GM18873 (cell line): ENCODE measurements around the gene MGMT.

Source experiments
- ATAC-seq: cut with Tn5 transposase; IDR thresholded peaks from one replicate; pipeline ENCODE4 v1.9.1; 2021; ENCODE audit warnings: mild to moderate bottlenecking, moderate library complexity, moderate number of reproducible peaks; ENCODE audit not compliant: unreplicated experiment, low FRiP score

The MGMT gene

GRCh38 chr10:129718548-129719414 is 251.7 kb downstream of the MGMT start:
- ATAC-seq: no peak

- no peak for ATAC-seq
Measured at GRCh38 chr10:129719415-129719739, 252.3 kb downstream of the MGMT start.

DNA sequence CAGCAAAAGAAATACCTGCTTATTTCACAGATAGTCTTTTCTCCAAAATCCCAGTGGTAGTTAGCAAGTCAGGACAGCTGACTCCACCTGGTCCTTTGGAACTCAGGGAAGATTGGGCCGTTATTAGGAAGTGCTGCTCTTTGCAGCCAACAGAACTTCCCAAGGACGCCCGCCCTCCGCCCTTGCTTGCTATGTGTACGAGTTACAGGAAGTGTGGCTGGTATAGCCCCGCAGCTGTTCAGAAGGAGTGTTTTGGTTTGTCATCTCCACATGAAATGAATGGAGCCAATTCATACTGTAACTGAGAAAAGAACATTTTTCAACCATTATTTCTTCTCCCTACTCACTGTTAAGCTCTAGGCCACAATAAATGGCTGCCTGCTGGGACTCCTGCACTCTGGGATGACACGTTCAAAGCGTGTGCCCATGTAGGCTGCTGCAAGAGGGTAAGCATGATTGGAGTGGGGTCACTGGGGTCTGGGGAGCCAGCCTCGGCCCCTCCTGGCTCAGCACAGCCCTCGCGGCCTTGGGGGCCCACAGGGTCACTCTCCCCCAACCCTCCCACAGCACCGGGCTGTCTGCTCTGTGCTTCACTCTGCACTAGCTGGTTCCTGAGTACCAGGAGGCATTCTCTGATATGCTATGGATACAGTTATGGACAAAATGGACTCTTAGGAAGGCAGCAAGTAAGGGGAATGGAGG is 253.0 kb downstream of the MGMT start:
- ATAC-seq: no peak

GRCh38 chr10:129725011-129725410 is 258.0 kb downstream of the MGMT start:
- no peak for ATAC-seq

- ATAC-seq: no peak
Measured at GRCh38 chr10:129725482-129725881, 258.4 kb downstream of the MGMT start.

- ATAC-seq: no peak
Measured at GRCh38 chr10:129725890-129726631, 259.0 kb downstream of the MGMT start.

DNA sequence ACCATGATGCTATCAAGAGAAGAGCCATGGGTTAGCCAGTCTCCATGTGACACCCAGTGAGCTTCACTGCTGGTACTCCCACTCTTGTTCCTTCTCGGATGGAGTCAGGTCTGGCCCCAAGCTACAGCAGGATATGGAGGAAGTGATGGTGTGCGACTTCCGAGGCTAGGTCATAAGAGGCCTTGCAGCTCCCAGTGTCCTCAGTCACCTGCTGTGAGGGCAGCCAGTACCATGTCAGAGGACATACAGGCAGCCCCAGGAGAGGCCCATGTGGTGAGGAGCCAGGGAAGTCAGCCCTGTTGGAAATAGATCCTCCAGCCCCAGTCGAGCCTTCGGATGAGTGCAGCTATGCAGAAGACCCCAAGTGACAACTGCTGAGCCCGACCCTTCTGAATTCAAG is 260.0 kb downstream of the MGMT start:
- ATAC-seq: no peak

DNA sequence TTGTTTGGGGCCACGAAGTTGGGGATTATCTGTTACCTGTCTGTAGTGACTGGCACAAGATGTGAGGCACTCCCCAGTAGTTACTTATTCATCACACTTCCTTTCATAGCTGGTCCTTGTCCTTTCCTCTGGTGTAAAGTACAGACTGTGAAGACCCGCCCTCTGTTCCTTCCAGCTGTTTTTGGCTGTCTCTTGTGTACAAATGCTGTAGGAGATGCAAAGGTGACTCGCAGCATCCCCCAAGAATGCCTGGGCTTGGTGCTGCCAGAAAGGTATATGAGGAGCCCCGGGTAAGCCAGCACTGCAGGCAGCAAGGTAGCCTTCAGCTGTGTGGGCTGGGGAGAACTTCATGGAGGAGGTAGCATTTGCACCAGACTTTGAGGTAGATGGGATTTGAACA is 260.5 kb downstream of the MGMT start:
- no peak for ATAC-seq

DNA sequence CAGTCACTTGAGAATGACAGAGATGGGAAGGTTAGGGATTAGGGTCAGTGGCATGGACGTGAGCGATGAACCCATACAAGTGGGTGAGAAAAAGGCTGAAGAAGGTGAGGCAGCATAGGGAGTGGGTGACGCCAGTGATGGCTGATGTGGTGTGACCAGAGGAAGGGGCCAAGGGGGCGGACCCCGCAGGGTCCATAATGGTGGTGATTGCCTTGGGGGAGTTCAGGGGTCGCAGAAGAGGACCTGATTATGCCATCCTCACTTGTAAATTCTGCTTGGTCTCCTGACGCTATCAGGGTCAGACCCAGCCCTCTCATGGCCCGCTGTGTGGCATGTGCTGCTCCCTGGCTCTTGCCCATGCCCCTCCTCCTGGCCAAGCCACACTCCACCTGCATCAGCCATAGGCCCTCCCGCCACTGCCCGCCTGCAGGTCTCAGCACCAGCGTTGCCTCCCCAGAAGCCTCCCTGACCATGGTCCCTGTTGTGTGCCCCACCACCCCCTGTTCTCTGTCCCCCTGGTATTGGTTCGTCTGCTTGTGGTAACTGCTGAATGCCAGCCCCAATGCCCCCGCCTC is 261.3 kb downstream of the MGMT start:
- no peak for ATAC-seq

DNA sequence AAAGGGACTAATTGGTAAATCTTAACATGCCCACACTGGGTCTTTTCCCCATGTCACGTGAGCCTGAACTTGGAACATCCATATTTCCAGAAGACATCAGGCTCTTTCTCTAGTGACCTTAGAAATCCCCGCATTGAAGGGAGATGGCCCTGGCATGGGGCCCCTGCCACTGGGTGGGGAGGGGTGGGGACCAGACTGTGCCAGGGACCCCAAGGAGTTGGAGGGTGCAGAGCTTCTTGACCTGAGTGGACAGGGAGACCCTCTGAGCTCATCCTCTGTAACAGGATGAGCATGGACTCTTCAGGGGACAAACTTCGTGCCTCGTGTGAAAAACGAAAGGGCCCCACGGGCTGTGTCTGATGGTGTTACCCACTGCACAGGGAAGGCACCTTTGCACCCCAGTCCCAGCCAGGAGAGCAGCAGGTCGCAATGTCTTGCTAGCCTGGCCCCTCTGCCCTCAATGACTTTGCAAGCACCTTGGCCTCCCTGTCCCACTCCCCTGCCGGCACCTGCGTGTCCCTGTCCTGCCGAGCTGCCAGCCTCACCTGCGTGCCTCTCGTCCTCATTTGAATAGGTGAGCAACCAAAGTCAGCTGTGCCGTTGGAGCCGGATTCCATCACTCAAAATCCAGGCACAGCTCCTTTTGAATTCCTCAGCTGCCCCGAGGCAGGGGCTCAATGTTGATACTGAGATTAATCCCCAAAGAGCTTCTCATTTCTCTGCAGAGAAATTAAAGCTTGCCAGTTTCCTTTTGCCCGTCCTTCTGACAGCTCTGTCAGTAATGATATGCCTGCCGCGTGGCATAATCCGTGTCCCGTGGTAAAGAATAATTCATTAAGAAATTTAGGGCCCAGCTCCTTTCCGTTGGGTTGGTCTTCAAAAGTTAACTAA is 262.1 kb downstream of the MGMT start:
- ATAC-seq: no peak

GRCh38 chr10:129730272-129730992 is 263.4 kb downstream of the MGMT start:
- ATAC-seq: no peak

GRCh38 chr10:129730993-129731325 is 263.9 kb downstream of the MGMT start:
- ATAC-seq: no peak

- no peak for ATAC-seq
Measured at GRCh38 chr10:129740532-129741279, 273.7 kb downstream of the MGMT start.

DNA sequence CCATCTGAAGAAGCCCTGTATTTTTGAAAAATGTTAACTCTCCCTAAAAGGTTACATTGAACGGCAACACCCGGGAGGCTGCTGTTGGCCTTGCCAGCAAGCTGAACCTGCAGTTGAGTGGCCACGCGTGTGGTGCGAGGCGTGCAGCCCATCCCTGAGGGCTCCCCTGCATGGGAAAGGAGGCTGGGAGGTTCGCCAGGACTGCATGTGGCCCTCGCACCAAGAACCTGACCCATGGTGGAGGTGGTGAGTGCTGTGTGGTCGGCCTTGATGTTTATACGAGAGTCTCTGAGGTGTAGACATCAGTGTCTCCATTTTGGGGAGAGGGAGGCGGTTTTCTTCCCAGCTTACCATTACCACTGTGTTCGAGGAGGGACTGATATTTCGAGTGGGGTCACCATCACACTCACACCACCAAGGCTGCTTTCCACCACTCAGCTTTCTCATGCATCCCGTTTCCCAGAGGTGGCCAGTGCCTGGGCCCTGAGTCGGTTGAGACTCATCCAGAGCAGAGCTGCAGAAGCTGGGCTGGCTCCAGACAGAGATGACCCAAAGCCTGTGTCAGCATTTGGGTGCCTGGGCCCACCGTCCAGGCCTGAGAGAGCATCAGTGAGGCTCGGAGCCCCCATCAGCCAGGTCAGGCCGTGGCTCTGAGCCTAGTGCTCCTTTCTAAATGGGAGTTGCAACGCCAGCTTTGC is 274.4 kb downstream of the MGMT start:
- ATAC-seq: no peak

- no peak for ATAC-seq
Measured at GRCh38 chr10:129741978-129742741, 275.1 kb downstream of the MGMT start.

DNA sequence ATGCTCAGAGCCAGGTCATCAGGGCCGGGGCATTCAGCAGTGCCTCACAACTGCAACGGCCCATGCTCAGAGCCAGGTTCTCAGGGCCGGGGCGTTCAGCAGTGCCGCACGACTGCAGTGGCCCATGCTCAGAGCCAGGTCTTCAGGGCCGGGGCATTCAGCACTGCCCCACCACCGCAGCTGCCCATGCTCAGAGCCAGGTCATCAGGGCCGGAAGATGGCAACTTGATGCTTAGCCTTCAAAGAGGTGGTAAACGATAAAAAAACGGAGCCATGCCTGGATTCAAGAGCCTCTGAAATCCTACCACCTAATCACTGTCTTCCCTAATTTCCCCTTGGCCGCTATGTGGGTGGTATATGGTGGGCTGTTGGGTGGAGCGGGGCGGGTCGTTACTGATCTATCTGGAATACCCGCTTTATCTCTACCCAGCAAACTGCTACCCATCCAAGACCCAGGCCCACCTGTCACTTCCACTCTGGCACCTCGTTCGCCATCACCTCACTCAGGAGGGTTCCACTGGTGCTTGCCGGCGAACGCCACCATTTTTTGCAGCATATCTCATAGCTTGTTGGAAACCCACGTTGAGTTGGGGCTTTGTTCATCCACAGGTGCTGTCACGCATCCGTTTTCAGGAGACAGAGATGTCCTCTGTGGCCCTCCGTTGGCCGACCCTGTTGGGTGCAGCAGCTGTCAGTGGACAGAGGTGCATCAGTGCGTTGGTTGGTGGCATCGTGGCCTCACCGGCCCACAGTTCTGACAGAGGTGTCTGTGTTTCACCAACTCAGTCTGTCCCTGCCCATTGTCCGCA is 275.9 kb downstream of the MGMT start:
- ATAC-seq: no peak

GRCh38 chr10:129743738-129744133 is 276.7 kb downstream of the MGMT start:
- ATAC-seq: no peak
